ENCODE measurements around the gene RABGAP1L. TPM values are rescaled to one million over a fixed set of nuclear protein-coding genes. Genes with fewer than 3 reads are reported as not detected.

Gene RABGAP1L
- total and polyA plus RNA-seq, 2 of the 8 experiments (the other 6 are each of a cell fraction or from before 2014, with no cell fraction given): 33.3 to 156 TPM

DNA sequence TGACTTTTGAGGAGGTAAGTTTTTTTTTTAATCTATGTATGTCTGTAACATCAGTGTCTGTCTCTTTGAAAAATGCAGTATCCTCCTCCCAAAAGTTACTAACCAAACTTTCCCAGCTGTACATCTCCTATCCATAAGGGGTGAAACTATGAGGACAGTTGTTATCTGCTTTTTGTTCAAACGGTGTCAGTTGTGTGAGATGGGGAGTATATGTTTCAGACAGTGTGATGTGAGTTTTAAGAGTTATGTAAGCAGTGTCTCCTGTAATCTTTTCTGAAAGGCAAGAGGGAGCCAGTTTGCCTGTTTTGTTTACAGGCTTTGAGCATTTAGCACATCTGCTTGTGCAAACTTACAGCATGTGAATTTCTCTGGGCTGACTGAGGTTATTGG lies 805.6 kb downstream of the RABGAP1L start:
- Histone ChIP-seq H2BK20ac (ENCODE audit: low read length) (no peak overlapping the region), H3K4me3 (ENCODE audit: extremely low read depth in 1 of 4, insufficient read depth in 2 of 4, low read depth in 3 of 4, low read length in 4 of 4) (no peak overlapping the region), H2BK5ac (ENCODE audit: low read depth, low read length) (no peak overlapping the region), H2AK5ac (ENCODE audit: low read depth, low read length) (no peak overlapping the region), H3K14ac (ENCODE audit: insufficient read length) (no peak overlapping the region), H4K8ac (ENCODE audit: extremely low read depth, insufficient read depth, low read length) (no peak overlapping the region), H3K23me2 (ENCODE audit: low read depth, low read length) (no peaks in the 10 kb centered on the region), H3K79me2 (ENCODE audit: control insufficient read depth in 1 of 2, insufficient read depth in 2 of 2, low read length in 2 of 2) (peaks cover 0 to 12% of the 10 kb centered on the region in 2 experiments; a peak in 2 of 4 replicates), H2AFZ (ENCODE audit: low read length) (no peak overlapping the region), H3K4me2 (ENCODE audit: insufficient read depth in 1 of 2, low read depth in 2 of 2, low read length in 2 of 2) (no peak overlapping the region), H3K36me3 (ENCODE audit: control insufficient read depth in 2 of 4, insufficient read depth in 4 of 4, low read length in 3 of 4) (peaks cover 10 to 62% (median 17%) of the 10 kb centered on the region in 4 experiments), H4K5ac (ENCODE audit: insufficient read length, low read depth, low read length) (no peak overlapping the region), H3K23ac (ENCODE audit: insufficient read length) (no peak overlapping the region), H3K4me1 (replicated peaks in 1 of 4; ENCODE audit: control insufficient read depth in 3 of 4, insufficient read depth in 4 of 4, low read length in 3 of 4) (peaks cover 0 to 2% (median 0%) of the 10 kb centered on the region in 4 experiments; a peak in 1 of 7 replicates), H2BK15ac (ENCODE audit: low read length) (no peak overlapping the region), H3K56ac (replicated peaks; ENCODE audit: insufficient read length, low read depth, low read length) (no peak overlapping the region), H2BK120ac (replicated peaks; ENCODE audit: low read depth, low read length) (no peak overlapping the region), H3K27ac (ENCODE audit: low read depth, low read length) (no peak overlapping the region), H4K20me1 (replicated peaks in 1 of 2; ENCODE audit: control insufficient read depth in 1 of 2, insufficient read depth in 2 of 2, low read length in 2 of 2) (peaks cover 2 to 3% of the 10 kb centered on the region in 2 experiments), H3K79me1 (ENCODE audit: low read depth, low read length) (no peaks in the 10 kb centered on the region), H2BK12ac (ENCODE audit: low read depth, low read length) (no peak overlapping the region), H3K18ac (ENCODE audit: extremely low read depth, low read length) (no peak overlapping the region), H3K27me3 (replicated peaks in 1 of 4; ENCODE audit: control insufficient read depth in 3 of 4, extremely low read depth in 1 of 4, insufficient read depth in 3 of 4, low read length in 3 of 4) (no peaks in the 10 kb centered on the region), H4K91ac (replicated peaks; ENCODE audit: insufficient read length, low read length) (no peak overlapping the region), H3K9me3 (ENCODE audit: insufficient read depth in 2 of 2, low read depth in 1 of 2, low read length in 1 of 2) (no peaks in the 10 kb centered on the region), H3K4ac (replicated peaks; ENCODE audit: insufficient read length, low read depth, low read length) (no peak overlapping the region), H3K9ac (replicated peaks in 1 of 4; ENCODE audit: extremely low read depth in 1 of 4, low read depth in 3 of 4, low read length in 3 of 4) (no peak overlapping the region)
- no peak for FAIRE-seq
- WGBS, 2 experiments (ENCODE audit: extremely low coverage in 1 of 2, insufficient coverage in 1 of 2, insufficient read length in 1 of 2, insufficient replicate concordance in 2 of 2, low coverage in 1 of 2, low lambda C conversion rate in 2 of 2, missing lambda C conversion rate in 1 of 2): 88 to 100% methylated on average over 1 of the region's 1 CpG
- no peak for DNase-seq (ENCODE audit: low read depth in 1 of 2, low spot score in 2 of 2)
- TF ChIP-seq POU5F1 (IDR thresholded peaks at IDR 0.05; ENCODE audit: low read depth, low read length): no peak
- TF ChIP-seq RAD21 (IDR thresholded peaks at IDR 0.05 in 1 of 2, conservative IDR thresholded peaks at IDR 0.05 in 1 of 2; ENCODE audit: low read depth in 2 of 2, low read length in 2 of 2): no peak
- TF ChIP-seq TCF12 (IDR thresholded peaks at IDR 0.05; ENCODE audit: low read depth, low read length): no peak
- no peak for TF ChIP-seq RFX5 (IDR thresholded peaks at IDR 0.05; ENCODE audit: borderline replicate concordance, low read depth, low read length)
- TF ChIP-seq SP1 (IDR thresholded peaks at IDR 0.05; ENCODE audit: low read depth, low read length): no peak
- TF ChIP-seq EZH2 (IDR thresholded peaks at IDR 0.05; ENCODE audit: low read depth, low read length, severe bottlenecking): no peak
- TF ChIP-seq, protein P1, sequence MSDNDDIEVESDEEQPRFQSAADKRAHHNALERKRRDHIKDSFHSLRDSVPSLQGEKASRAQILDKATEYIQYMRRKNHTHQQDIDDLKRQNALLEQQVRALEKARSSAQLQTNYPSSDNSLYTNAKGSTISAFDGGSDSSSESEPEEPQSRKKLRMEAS (IDR thresholded peaks at IDR 0.05): no peak
- POLR2A ChIA-PET (ENCODE audit: partially characterized antibody): interaction anchor here (1.1 to 2.3 kb wide), 3 partner anchors 10 to 23 kb away, joined by 3 to 11 read pairs (median 3); no protein-coding TSS in a partner anchor
- CTCF ChIA-PET (ENCODE audit: partially characterized antibody): interaction anchor here (1.1 to 1.2 kb wide), 2 partner anchors 17 to 22 kb away, joined by 4 read pairs; no protein-coding TSS in a partner anchor

Data from H1 (cell line).